Pancreas (tissue), 10 donors: ENCODE results near the gene NOL9. TPM values are rescaled to one million over a fixed set of nuclear protein-coding genes. Genes with fewer than 3 reads are reported as not detected.

Experiments
- ATAC-seq, 4 donors: fragments of 200-7000 bp; cut with Tn5 transposase; one replicate each; pipeline versions ENCODE4 v1.8.0 to v1.9.1; 2020; ENCODE audit warnings: mild to moderate bottlenecking in 4 of 4, moderate library complexity in 4 of 4
- DNase-seq, 6 donors: peaks; one replicate each; pipeline ENCODE4 v3.0.0-alpha.2; 2020
- FAIRE-seq: peaks from 2 replicates; lab custom pipeline; 2012; peaks lifted over from hg19 to GRCh38; lab: Jason Lieb, UNC
- H3K27ac ChIP-seq, 4 donors: fragments of 200-600 bp; sonication (generic); 1 replicate in 3 of 4; 2 replicates in 1 of 4; pipeline versions ENCODE4 v1.5.0 to v1.8.0; 2020
- H3K27me3 ChIP-seq, 4 donors: fragments of 200-600 bp; one replicate each; pipeline ENCODE4 v1.8.0; 2021
- H3K36me3 ChIP-seq, 3 donors: fragments of 200-600 bp; sonication (generic) in 1 of 3; one replicate each; pipeline versions ENCODE4 v1.5.0 to v1.8.0; 2020 to 2021
- H3K4me1 ChIP-seq, 3 donors: fragments of 200-600 bp; one replicate each; pipeline ENCODE4 v1.8.0; 2021
- H3K4me3 ChIP-seq, 4 donors: fragments of 200-600 bp; sonication (generic) in 2 of 4; one replicate each; pipeline versions ENCODE4 v1.5.0 to v1.8.0; 2020 to 2021
- H3K9me3 ChIP-seq, 4 donors: fragments of 200-600 bp; one replicate each; pipeline ENCODE4 v1.8.0; 2021
- CTCF ChIP-seq, 4 donors: fragments of 200-600 bp; sonication (generic) in 3 of 4; IDR thresholded peaks; one replicate each; pipeline versions ENCODE4 v1.5.0 to v1.8.0; 2021; ENCODE audit warnings: antibody characterized with exemption in 4 of 4
- WGBS, 2 donors: extraction: QIAGEN DNeasy Blood & Tissue Kit; methylation state at CpG; one replicate each; pipeline ENCODE4 v1.1.7; 2013; 5-methylcytosine and 5-hydroxymethylcytosine counted together
- intact Hi-C, 3 donors: fragments of 100-400 bp; cut with DNase I; formaldehyde crosslinking; loops; one replicate each; pipeline versions ENCODE4 v1.11.1 to v1.14.2; 2022
- polyA plus RNA-seq, 2 donors: library from polyadenylated mRNA; stranded (reverse); fragments of 200-250 nt; gene quantifications; one replicate each; pipeline ENCODE4 v1.2.3, GENCODE V29; 2013
- total RNA-seq, 6 donors: library from RNA; stranded (reverse); fragmentation: NEBNext Ultra II Directional in 4 of 6; extraction: Animal tissue kit (Norgen Biotek cat#: 25700) in 4 of 6; gene quantifications; one replicate each; pipeline versions ENCODE4 v1.2.1 to v1.2.4, GENCODE V29; 2021 to 2023
- donor health status: healthy with polysubstance abuse.
- donor health status: DM: no; HTN: no; CAD: no; lungs with moderate emphysema.
- donor health status: DM: no; HTN: no; CAD: no.
- donor health status: control.
- donor health status: control.
- donor health status: Bipolar disorder and iron deficiency.
- donor health status: DM: yes; HTN: yes; CAD: no.
- donor health status: DM: no; HTN: no; CAD: no.
- donor health status: DM: no; HTN: no; CAD: no.
- donor health status: DM: yes; HTN: yes; CAD: no.

The NOL9 gene
- total and polyA plus RNA-seq, 8 donors, result 7.5 to 15.1 (median 11.4) TPM

- 70 to 79% methylated on average over 21 of the region's 21 CpGs for WGBS, 2 donors
- peaks cover 0 to 15% (median 8%) of the 10 kb centered on the region in 3 donors for H3K36me3 ChIP-seq
- no peaks in the 10 kb centered on the region for H3K9me3 ChIP-seq
- no peak for ATAC-seq
- H3K4me1 ChIP-seq, result peaks cover 18 to 28% (median 23%) of the 10 kb centered on the region in 3 donors
- H3K27me3 ChIP-seq, result no peaks in the 10 kb centered on the region
- no peak for DNase-seq
- H3K4me3 ChIP-seq, result no peak overlapping the region
- no peak for FAIRE-seq
- intact Hi-C loops, result no loop called here
- H3K27ac ChIP-seq, result no peak overlapping the region
- TF ChIP-seq CTCF (IDR thresholded peaks at IDR 0.05), result no peak
Measured at GRCh38 chr1:6584126-6585080, 30.1 kb upstream of the NOL9 start.

GRCh38 chr1:6582370-6582769, 28.1 kb upstream of the NOL9 start:
- 27 to 50% methylated on average over 1 of the region's 1 CpG for WGBS, 2 donors
- FAIRE-seq, result no peak
- peak in 2 of 4 donors; percentile 8 to 11 for ATAC-seq
- Histone ChIP-seq H3K27ac (peak overlapping the region in 2 of 4 donors; percentile 4 to 89), H3K4me3 (no peak overlapping the region), H3K4me1 (peaks cover 19 to 22% (median 21%) of the 10 kb centered on the region in 3 donors), H3K36me3 (no peaks in the 10 kb centered on the region), H3K9me3 (no peaks in the 10 kb centered on the region), H3K27me3 (no peaks in the 10 kb centered on the region)
- intact Hi-C loops, result no loop called here
- TF ChIP-seq CTCF (IDR thresholded peaks at IDR 0.05), result no peak
- DNase-seq, result peak in 3 of 6 donors; percentile 38 to 51 (median 50)

GRCh38 chr1:6581561-6582305, 27.4 kb upstream of the NOL9 start:
- Histone ChIP-seq H3K27ac (peak overlapping the region in 2 of 4 donors; percentile 85 to 89), H3K4me1 (peaks cover 19 to 21% (median 21%) of the 10 kb centered on the region in 3 donors), H3K4me3 (no peak overlapping the region), H3K27me3 (no peaks in the 10 kb centered on the region), H3K36me3 (no peaks in the 10 kb centered on the region), H3K9me3 (no peaks in the 10 kb centered on the region)
- 38 to 43% methylated on average over 10 of the region's 10 CpGs for WGBS, 2 donors
- TF ChIP-seq CTCF (IDR thresholded peaks at IDR 0.05), result no peak
- no peak for FAIRE-seq
- peak in 1 of 6 donors; percentile 57 for DNase-seq
- intact Hi-C loops, result no loop called here
- peak in 2 of 4 donors; percentile 4 to 6 for ATAC-seq

GRCh38 chr1:6580593-6581409, 26.5 kb upstream of the NOL9 start:
- ATAC-seq, result peak; percentile 21 to 48 (median 29)

More at GRCh38 chr1:6580593-6581409, 26.5 kb upstream of the NOL9 start:
- Histone ChIP-seq H3K27me3 (no peaks in the 10 kb centered on the region), H3K27ac (peak overlapping the region; percentile 85 to 93 (median 90)), H3K9me3 (no peaks in the 10 kb centered on the region), H3K4me3 (peak overlapping the region; percentile 64 to 89 (median 74)), H3K4me1 (peaks cover 19 to 21% (median 21%) of the 10 kb centered on the region in 3 donors), H3K36me3 (no peaks in the 10 kb centered on the region)
- 12 to 15% methylated on average over 19 of the region's 19 CpGs for WGBS, 2 donors
- peak in 4 of 6 donors; percentile 63 to 70 (median 68) for DNase-seq
- TF ChIP-seq CTCF (IDR thresholded peaks at IDR 0.05), result no peak
- intact Hi-C loops, result no loop called here
- no peak for FAIRE-seq
